Kidney capillary endothelial cell (primary cell): ENCODE measurements around the gene CDC42EP2.

Source experiments
- DNase-seq: peaks from one replicate; pipeline ENCODE4 v3.0.0-alpha.2; 2018; ENCODE audit warnings: low spot score

Gene CDC42EP2

DNA sequence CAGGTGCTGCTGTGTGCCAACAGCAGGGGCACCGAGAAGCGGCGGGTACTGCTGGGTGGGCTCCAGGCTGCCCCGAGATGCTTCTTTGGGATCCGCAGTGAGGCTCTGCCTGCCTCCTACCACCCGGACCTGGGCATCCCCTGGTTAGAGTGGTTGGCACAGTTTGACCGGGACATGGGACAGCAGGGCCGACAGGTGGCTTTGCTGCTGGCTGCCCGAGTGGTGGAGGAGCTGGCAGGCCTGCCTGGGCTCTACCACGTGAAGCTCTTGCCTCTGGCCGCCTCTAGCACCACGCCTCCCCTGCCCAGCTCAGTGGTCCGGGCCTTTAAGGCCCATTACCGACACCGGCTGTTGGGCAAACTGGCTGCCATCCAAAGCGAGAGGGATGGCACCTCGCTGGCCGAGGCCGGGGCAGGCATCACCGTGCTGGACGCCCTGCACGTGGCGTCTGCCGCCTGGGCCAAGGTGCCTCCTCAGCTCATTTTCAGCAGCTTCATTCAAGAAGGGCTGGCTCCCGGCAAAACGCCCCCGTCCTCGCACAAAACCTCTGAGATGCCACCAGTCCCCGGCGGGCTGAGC lies 41.8 kb downstream of the CDC42EP2 start:
- DNase-seq: no peak

DNA sequence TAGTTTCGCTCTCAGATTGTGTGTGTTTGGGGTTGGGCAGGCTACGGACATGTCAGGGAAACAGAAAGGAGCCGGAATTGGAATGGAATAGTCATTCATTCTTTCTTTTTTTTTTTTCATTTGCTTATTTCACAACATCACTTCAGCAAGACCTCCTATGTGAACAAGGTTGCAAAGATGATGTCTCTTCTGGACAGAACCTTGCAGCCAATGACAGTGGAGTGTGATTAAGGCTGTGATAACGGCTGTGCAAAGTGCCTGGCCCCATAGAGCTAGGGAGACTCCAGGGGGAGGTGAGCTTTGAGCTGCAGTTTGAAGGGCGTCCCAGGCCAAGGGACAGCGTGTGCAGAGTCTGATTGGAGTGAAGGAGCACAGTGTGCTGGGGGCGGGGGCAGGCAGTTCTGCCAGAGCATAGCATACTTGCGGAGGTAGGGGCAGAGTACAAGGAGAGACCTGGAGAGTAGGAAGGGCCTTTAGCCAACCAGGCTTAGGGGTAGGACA lies 43.2 kb downstream of the CDC42EP2 start:
- no peak for DNase-seq

DNA sequence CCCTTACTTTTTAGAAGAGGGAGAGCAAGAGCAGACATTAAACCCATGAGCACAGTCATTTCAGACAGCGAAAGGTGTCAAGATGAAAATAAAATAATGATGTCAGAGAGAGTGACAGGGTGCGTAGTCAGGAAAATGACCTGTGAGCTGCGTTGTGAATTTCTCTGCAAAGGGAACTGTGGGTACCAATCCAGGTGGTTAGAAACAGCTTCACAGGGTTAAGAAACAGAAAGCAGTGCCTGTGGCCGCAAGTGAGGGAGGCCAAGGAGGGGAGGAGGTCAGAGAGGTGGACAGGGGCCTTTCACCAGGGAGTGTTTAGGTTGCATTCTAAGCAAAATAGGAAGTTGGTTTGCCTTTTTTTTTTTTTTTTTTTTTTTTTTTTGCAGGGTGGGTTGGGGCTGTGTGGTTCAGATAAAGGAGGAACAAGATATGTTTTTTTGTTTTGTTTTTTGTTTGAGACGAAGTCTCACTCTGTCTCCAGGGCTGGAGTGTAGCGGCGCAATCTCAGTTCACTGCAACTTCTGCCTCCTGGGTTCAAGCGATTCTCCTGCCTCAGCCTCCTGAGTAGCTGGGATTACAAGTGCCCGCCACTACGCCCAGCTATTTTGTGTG lies 47.8 kb downstream of the CDC42EP2 start:
- DNase-seq: no peak

DNA sequence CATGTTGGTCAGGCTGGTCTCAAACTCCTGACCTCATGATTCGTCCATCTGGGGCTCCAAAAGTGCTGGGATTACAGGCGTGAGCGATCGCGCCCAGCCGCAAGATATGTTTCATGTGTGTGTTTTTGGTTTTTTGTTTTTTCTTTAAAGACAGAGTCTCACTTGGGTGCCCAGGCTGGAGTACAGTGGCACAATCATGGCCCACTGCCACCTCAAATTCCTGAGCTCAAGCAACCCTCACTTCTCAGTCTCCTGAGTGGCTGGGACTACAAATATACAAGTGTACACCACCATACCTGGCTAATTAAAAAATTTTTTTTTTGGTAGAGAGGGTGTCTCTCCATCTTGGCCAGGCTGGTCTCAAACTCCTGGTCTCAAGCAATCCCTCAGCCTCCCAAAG lies 48.3 kb downstream of the CDC42EP2 start:
- DNase-seq: no peak

DNA sequence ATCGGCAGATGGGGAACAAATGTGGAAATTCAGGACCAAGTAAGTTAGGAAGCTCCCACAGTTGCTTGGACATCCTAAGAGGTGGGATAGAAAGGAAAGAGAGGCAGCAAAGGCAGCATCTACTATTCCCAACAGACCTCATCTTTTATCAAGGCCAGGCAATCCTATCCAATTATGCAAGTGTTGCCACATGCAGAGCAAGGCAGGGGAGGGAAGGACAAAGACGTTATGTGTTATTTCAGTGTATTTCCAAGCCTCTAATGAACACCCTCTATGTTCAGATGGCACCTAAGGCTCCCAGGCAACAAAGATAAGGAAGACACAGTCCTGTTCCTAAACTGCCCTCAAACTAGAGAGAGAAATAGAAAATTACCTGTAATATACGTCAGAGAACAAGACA lies 49.1 kb downstream of the CDC42EP2 start:
- no peak for DNase-seq

DNA sequence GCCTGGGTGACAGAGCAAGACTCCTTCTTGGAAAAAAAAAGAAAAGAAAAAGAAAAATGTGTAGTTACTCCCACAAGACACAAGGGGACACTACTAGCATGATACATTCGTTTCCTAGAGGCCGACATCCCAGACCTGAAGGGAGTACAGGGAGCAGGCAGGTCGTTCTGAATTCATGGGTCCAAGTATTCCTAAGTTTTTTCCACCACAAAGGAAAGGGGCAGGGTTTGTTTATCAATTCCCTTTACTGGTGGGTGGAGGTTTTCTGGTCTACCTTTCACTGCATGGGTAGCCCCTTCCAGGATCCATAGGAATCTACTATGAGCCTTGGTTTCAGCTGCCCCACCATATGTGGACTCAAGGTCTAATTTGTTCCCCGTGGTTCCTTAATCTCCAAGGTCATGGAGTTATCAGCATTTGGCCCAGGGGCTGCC lies 51.7 kb downstream of the CDC42EP2 start:
- peak; percentile 81 for DNase-seq

DNA sequence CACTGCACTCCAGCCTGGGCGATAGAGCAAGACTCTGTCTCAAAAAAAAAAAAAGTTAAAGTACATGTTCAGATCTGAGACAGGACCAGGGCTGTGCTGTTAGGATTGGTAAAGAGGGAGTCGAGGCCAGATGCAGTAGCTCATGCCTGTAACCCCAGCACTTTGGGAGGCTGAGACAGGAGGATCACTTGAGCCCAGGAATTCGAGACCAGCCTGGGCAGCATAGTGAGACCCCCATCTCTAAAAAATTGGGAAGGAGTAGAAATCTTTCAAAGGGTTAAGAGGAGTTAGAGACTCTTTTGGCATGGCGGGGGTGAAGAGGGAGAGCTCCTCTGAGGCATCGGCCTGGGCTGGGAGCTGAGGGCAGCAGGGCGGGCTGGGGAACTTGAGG lies 56.0 kb downstream of the CDC42EP2 start:
- DNase-seq: no peak
